H1 (cell line): ENCODE measurements around the gene OR2AE1. TPM values are rescaled to one million over a fixed set of nuclear protein-coding genes. Genes with fewer than 3 reads are reported as not detected.

Source experiments
- CTCF ChIA-PET: fragments of 300-600 bp; sonication (Branson Sonifier 250); formaldehyde crosslinking; loops from one replicate; lab custom pipeline; 2021; ENCODE audit not compliant: partially characterized antibody; lab: Charles Lee
- POLR2A ChIA-PET: fragments of 300-600 bp; sonication (Branson Sonifier 250); formaldehyde crosslinking; loops from one replicate; lab custom pipeline; 2021; ENCODE audit warnings: inconsistent platforms; ENCODE audit not compliant: partially characterized antibody; lab: Charles Lee
- DNase-seq, 2 experiments: peaks; one replicate each; pipeline versions ENCODE4 v3.0.0 to v3.0.0-alpha.2; 2010 to 2022; ENCODE audit warnings: low spot score in 2 of 2, low read depth in 1 of 2, mixed read lengths in 1 of 2
- FAIRE-seq: peaks from 2 replicates; lab custom pipeline; 2011; peaks lifted over from hg19 to GRCh38; lab: Jason Lieb, UNC
- H2AFZ ChIP-seq: 2 replicates; pipeline ENCODE4 v1.8.1; 2012; ENCODE audit warnings: low read length, inconsistent platforms
- H2AK5ac ChIP-seq: 2 replicates; pipeline ENCODE4 v1.6.1; 2013; ENCODE audit warnings: low read depth, low read length
- H2BK120ac ChIP-seq: replicated peaks from 2 replicates; pipeline ENCODE3; 2013; ENCODE audit warnings: low read depth, low read length, inconsistent platforms
- H2BK12ac ChIP-seq: 2 replicates; pipeline ENCODE4 v1.6.1; 2013; ENCODE audit warnings: low read depth, low read length
- H2BK15ac ChIP-seq: 2 replicates; pipeline ENCODE4 v1.6.1; 2013; ENCODE audit warnings: low read length
- H2BK20ac ChIP-seq: 2 replicates; pipeline ENCODE4 v1.6.1; 2013; ENCODE audit warnings: low read length
- H2BK5ac ChIP-seq: 2 replicates; pipeline ENCODE4 v1.6.1; 2013; ENCODE audit warnings: low read depth, low read length
- H3K14ac ChIP-seq: 2 replicates; pipeline ENCODE4 v1.6.1; 2013; ENCODE audit warnings: inconsistent platforms; ENCODE audit not compliant: insufficient read length
- H3K18ac ChIP-seq: 2 replicates; pipeline ENCODE4 v1.6.1; 2013; ENCODE audit warnings: low read length; ENCODE audit errors: extremely low read depth
- H3K23ac ChIP-seq: 2 replicates; pipeline ENCODE4 v1.6.1; 2013; ENCODE audit warnings: inconsistent platforms; ENCODE audit not compliant: insufficient read length
- H3K23me2 ChIP-seq: 2 replicates; pipeline ENCODE4 v1.6.1; 2013; ENCODE audit warnings: low read depth, low read length
- H3K27ac ChIP-seq: 2 replicates; pipeline ENCODE4 v1.6.1; 2011; ENCODE audit warnings: low read depth, low read length, inconsistent platforms
- H3K27me3 ChIP-seq, 4 experiments: replicated peaks in 1 of 4; 1 replicate in 1 of 4; 2 replicates in 3 of 4; pipeline versions ENCODE4 v1.6.1 to v1.8.1; 2011 to 2013; ENCODE audit warnings: low read length in 3 of 4, mild to moderate bottlenecking in 3 of 4, inconsistent platforms in 2 of 4, mixed read lengths in 2 of 4, moderate library complexity in 1 of 4; ENCODE audit not compliant: control insufficient read depth in 3 of 4, insufficient read depth in 3 of 4; ENCODE audit errors: extremely low read depth in 1 of 4
- H3K36me3 ChIP-seq, 4 experiments: 2 replicates each; pipeline versions ENCODE4 v1.6.1 to v1.8.1; 2011 to 2013; ENCODE audit warnings: mild to moderate bottlenecking in 4 of 4, low read length in 3 of 4, moderate library complexity in 2 of 4, control low read depth in 1 of 4, inconsistent platforms in 1 of 4; ENCODE audit not compliant: insufficient read depth in 4 of 4, control insufficient read depth in 2 of 4
- H3K4ac ChIP-seq: replicated peaks from 2 replicates; pipeline ENCODE3; 2013; ENCODE audit warnings: low read length, low read depth, mixed read lengths, inconsistent platforms; ENCODE audit not compliant: insufficient read length
- H3K4me1 ChIP-seq, 4 experiments: replicated peaks in 1 of 4; 1 replicate in 1 of 4; 2 replicates in 3 of 4; pipeline versions ENCODE4 v1.6.1 to v1.8.1; 2011 to 2013; ENCODE audit warnings: low read length in 3 of 4, inconsistent platforms in 2 of 4, mixed read lengths in 1 of 4; ENCODE audit not compliant: insufficient read depth in 4 of 4, control insufficient read depth in 3 of 4
- H3K4me2 ChIP-seq, 2 experiments: 2 replicates each; pipeline versions ENCODE4 v1.6.1 to v1.8.1; 2011 to 2013; ENCODE audit warnings: low read depth in 2 of 2, low read length in 2 of 2, control low read depth in 1 of 2, inconsistent platforms in 1 of 2, mild to moderate bottlenecking in 1 of 2; ENCODE audit not compliant: insufficient read depth in 1 of 2
- H3K4me3 ChIP-seq, 4 experiments: fragments of 200-600, 300-600 bp in 1 of 4; sonication (generic), shearing (Covaris generic), sonication (Bioruptor Twin) in 1 of 4; 2 replicates each; pipeline versions ENCODE4 v1.5.1 to v1.8.1; 2011 to 2016; ENCODE audit warnings: low read length in 4 of 4, low read depth in 3 of 4, control low read depth in 2 of 4, inconsistent platforms in 2 of 4, mild to moderate bottlenecking in 2 of 4, mixed read lengths in 1 of 4, moderate library complexity in 1 of 4; ENCODE audit not compliant: insufficient read depth in 2 of 4; ENCODE audit errors: extremely low read depth in 1 of 4
- H3K56ac ChIP-seq: replicated peaks from 2 replicates; pipeline ENCODE3; 2013; ENCODE audit warnings: low read depth, mild to moderate bottlenecking, mixed read lengths, low read length, inconsistent platforms; ENCODE audit not compliant: insufficient read length
- H3K79me1 ChIP-seq: 2 replicates; pipeline ENCODE4 v1.6.1; 2013; ENCODE audit warnings: low read depth, low read length, control low read depth
- H3K79me2 ChIP-seq, 2 experiments: 2 replicates each; pipeline versions ENCODE4 v1.6.1 to v1.8.1; 2012 to 2013; ENCODE audit warnings: low read length in 2 of 2, mild to moderate bottlenecking in 2 of 2, inconsistent platforms in 1 of 2; ENCODE audit not compliant: insufficient read depth in 2 of 2, control insufficient read depth in 1 of 2
- H3K9ac ChIP-seq, 4 experiments: replicated peaks in 1 of 4; 1 replicate in 1 of 4; 2 replicates in 3 of 4; pipeline versions ENCODE4 v1.6.1 to v1.8.1; 2011 to 2013; ENCODE audit warnings: low read depth in 3 of 4, low read length in 3 of 4, control low read depth in 2 of 4, mild to moderate bottlenecking in 2 of 4, moderate library complexity in 2 of 4, inconsistent platforms in 1 of 4; ENCODE audit errors: extremely low read depth in 1 of 4
- H3K9me3 ChIP-seq, 2 experiments: 2 replicates each; pipeline versions ENCODE4 v1.6.1 to v1.8.1; 2012 to 2013; ENCODE audit warnings: mild to moderate bottlenecking in 2 of 2, moderate library complexity in 2 of 2, control low read depth in 1 of 2, inconsistent platforms in 1 of 2, low read depth in 1 of 2, low read length in 1 of 2, mixed read lengths in 1 of 2; ENCODE audit not compliant: insufficient read depth in 2 of 2
- H4K20me1 ChIP-seq, 2 experiments: replicated peaks in 1 of 2; 2 replicates each; pipeline versions ENCODE3 to v1.8.1; 2011 to 2013; ENCODE audit warnings: inconsistent platforms in 2 of 2, low read length in 2 of 2, mild to moderate bottlenecking in 1 of 2; ENCODE audit not compliant: insufficient read depth in 2 of 2, control insufficient read depth in 1 of 2
- H4K5ac ChIP-seq: 2 replicates; pipeline ENCODE4 v1.6.1; 2013; ENCODE audit warnings: low read length, low read depth, mixed read lengths, inconsistent platforms; ENCODE audit not compliant: insufficient read length
- H4K8ac ChIP-seq: 2 replicates; pipeline ENCODE4 v1.8.0; 2013; ENCODE audit warnings: mild to moderate bottlenecking, moderate library complexity, low read length, inconsistent platforms; ENCODE audit not compliant: insufficient read depth; ENCODE audit errors: extremely low read depth
- H4K91ac ChIP-seq: replicated peaks from 2 replicates; pipeline ENCODE3; 2013; ENCODE audit warnings: low read length, mixed read lengths, inconsistent platforms; ENCODE audit not compliant: insufficient read length
- BCL11A ChIP-seq, 2 experiments: IDR thresholded peaks; one replicate each; pipeline ENCODE4 v1.6.1; 2011; ENCODE audit warnings: low read depth in 2 of 2, low read length in 2 of 2, mild to moderate bottlenecking in 2 of 2
- SIRT6 ChIP-seq: IDR thresholded peaks from one replicate; pipeline ENCODE4 v1.7.1; 2012; ENCODE audit warnings: low read length, inconsistent platforms
- TCF12 ChIP-seq: IDR thresholded peaks from 2 replicates; pipeline ENCODE4 v1.6.1; 2011; ENCODE audit warnings: low read depth, mild to moderate bottlenecking, low read length
- WGBS, 2 experiments: shearing (Covaris generic) in 1 of 2; methylation state at CpG; one replicate each; pipeline versions ENCODE4 v1.1.6 to v1.1.7; 2013 to 2015; ENCODE audit warnings: low lambda C conversion rate in 2 of 2, mixed read lengths in 2 of 2, inconsistent platforms in 1 of 2, low coverage in 1 of 2, missing lambda C conversion rate in 1 of 2; ENCODE audit not compliant: insufficient replicate concordance in 2 of 2, insufficient coverage in 1 of 2, insufficient read length in 1 of 2; ENCODE audit errors: extremely low coverage in 1 of 2, missing lambda C conversion rate in 1 of 2; 5-methylcytosine and 5-hydroxymethylcytosine counted together
- polyA plus RNA-seq, 7 experiments: library from polyadenylated mRNA; depleted of rRNA in 3 of 7; stranded (reverse) in 5 of 7; unstranded in 2 of 7; fragments of >200 nt in 5 of 7; fragments of 200-250 nt in 2 of 7; gene quantifications; 1 replicate in 5 of 7; 2 replicates in 1 of 7; 4 replicates in 1 of 7; pipeline versions ENCODE4 v1.2.1 to v1.2.3, GENCODE V29; 2011 to 2013; ENCODE audit warnings: missing spikeins in 2 of 7, mixed read lengths in 2 of 7
- total RNA-seq: library from RNA; stranded (reverse); fragmentation: NEBNext Ultra II Directional; extraction: Animal tissue kit (Norgen Biotek cat#: 25700); gene quantifications from 2 replicates; pipeline ENCODE4 v1.2.1, GENCODE V29; 2021
- TF ChIP-seq, protein P1 (sequence below): IDR thresholded peaks from 2 replicates; pipeline ENCODE4 v1.6.1; 2012; ENCODE audit warnings: low read length, inconsistent platforms

The OR2AE1 gene
- total and polyA plus RNA-seq, 2 of the 8 experiments (the other 6 are each of a cell fraction or from before 2014, with no cell fraction given) = not detected

DNA sequence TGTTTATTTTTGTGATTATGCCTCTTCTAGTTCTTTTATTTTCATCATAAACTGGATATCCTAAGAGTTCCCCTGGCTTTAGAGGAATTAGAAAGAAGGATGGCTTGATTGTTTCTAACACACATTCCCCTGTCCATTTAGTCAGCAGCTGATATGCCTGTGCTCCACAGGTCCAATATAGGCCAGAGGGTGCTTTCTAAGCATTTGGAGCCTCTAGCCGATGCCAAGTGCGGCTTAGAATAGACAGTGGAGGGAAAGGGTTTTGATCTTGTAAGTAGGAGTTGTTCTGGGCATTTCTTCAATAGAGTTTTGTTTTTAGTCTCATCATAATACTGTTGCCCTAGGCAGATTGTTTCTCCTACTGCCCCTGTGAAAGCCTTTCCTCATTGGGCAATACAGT is 42.5 kb downstream of the OR2AE1 start:
- no peak overlapping the region for H3K4me2 ChIP-seq
- no peak overlapping the region for H3K18ac ChIP-seq
- H2BK12ac ChIP-seq = no peak overlapping the region
- H3K4ac ChIP-seq = no peak overlapping the region
- no peak overlapping the region for H2BK5ac ChIP-seq
- POLR2A ChIA-PET = no interaction called here
- no peak overlapping the region for H3K9ac ChIP-seq
- H3K23ac ChIP-seq = no peak overlapping the region
- H3K56ac ChIP-seq = no peak overlapping the region
- H3K27me3 ChIP-seq = no peaks in the 10 kb centered on the region
- no peaks in the 10 kb centered on the region for H3K79me2 ChIP-seq
- no peak overlapping the region for H2AFZ ChIP-seq
- H2BK20ac ChIP-seq = no peak overlapping the region
- no peak overlapping the region for H3K4me3 ChIP-seq
- H3K79me1 ChIP-seq = no peaks in the 10 kb centered on the region
- H3K27ac ChIP-seq = no peak overlapping the region
- no peak overlapping the region for H3K14ac ChIP-seq
- TF ChIP-seq TCF12 (no peak), SIRT6 (no peak), BCL11A (IDR thresholded peaks at IDR 0.05; ENCODE audit: low read depth in 2 of 2, low read length in 2 of 2) (no peak)
- TF ChIP-seq, protein P1, sequence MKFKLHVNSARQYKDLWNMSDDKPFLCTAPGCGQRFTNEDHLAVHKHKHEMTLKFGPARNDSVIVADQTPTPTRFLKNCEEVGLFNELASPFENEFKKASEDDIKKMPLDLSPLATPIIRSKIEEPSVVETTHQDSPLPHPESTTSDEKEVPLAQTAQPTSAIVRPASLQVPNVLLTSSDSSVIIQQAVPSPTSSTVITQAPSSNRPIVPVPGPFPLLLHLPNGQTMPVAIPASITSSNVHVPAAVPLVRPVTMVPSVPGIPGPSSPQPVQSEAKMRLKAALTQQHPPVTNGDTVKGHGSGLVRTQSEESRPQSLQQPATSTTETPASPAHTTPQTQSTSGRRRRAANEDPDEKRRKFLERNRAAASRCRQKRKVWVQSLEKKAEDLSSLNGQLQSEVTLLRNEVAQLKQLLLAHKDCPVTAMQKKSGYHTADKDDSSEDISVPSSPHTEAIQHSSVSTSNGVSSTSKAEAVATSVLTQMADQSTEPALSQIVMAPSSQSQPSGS = no peak
- no peak overlapping the region for H2BK15ac ChIP-seq
- H4K8ac ChIP-seq = no peak overlapping the region
- H3K4me1 ChIP-seq = peaks cover 0 to 6% (median 3%) of the 10 kb centered on the region in 4 experiments; a peak in 4 of 7 replicates
- H2BK120ac ChIP-seq = no peak overlapping the region
- CTCF ChIA-PET = no interaction called here
- no peaks in the 10 kb centered on the region for H3K23me2 ChIP-seq
- no peaks in the 10 kb centered on the region for H3K36me3 ChIP-seq
- 85% methylated on average over 2 of the region's 2 CpGs; no CpG with 5 or more reads in 1 of the 2 experiments for WGBS, 2 experiments
- DNase-seq = no peak
- no peak overlapping the region for H4K91ac ChIP-seq
- H4K20me1 ChIP-seq = no peaks in the 10 kb centered on the region
- no peak overlapping the region for H2AK5ac ChIP-seq
- no peak overlapping the region for H4K5ac ChIP-seq
- no peaks in the 10 kb centered on the region for H3K9me3 ChIP-seq
- no peak for FAIRE-seq
